ENCODE results near the gene SNIP1.
"Not testable (repeated sequence)": the region's sequence is repeated elsewhere in the genome, so short reads cannot be mapped to it uniquely, and the experiment has no call there.

DNA sequence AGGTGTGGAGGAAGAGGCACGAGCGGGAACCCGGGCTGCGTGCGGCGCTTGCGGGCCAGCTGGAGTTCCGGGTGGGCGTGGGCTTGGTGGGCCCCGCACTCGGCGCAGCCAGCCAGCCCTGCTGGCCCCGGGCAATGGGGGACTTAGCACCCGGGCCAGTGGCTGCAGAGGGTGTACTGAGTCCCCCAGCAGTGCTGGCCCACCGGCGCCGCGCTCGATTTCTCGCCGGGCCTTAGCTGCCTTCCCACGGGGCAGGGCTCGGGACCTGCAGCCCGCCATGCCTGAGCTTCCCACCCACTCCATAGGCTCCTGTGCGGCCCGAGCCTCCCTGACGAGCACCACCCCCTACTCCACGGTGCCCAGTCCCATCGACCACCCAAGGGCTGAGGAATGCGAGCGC is 35.9 kb downstream of the SNIP1 start:
- TF ChIP-seq POLR2AphosphoS5 (IDR thresholded peaks at IDR 0.05; ENCODE audit: low read depth, low read length); POLR2A (IDR thresholded peaks at IDR 0.05; ENCODE audit: low read depth, low read length); TAF1 (IDR thresholded peaks at IDR 0.05; ENCODE audit: borderline replicate concordance, low read depth, low read length): not testable (repeated sequence)
